ENCODE data around the gene HOXB3.

The HOXB3 gene

GRCh38 chr17:48599354-48599753 lies 9.3 kb upstream of the HOXB3 start:
- Histone ChIP-seq H3K27ac (ENCODE audit: low read depth, low read length) (peak overlapping the region; percentile 57), H3K4me3 (ENCODE audit: low read depth in 1 of 2, low read length in 2 of 2) (no peak overlapping the region), H3K27me3 (ENCODE audit: control insufficient read depth in 1 of 2, insufficient read depth in 2 of 2, low read length in 2 of 2) (peaks cover 0 to 4% of the 10 kb centered on the region in 2 donors), H3K4me1 (ENCODE audit: insufficient read depth, low read length) (peaks cover 70% of the 10 kb centered on the region), H3K36me3 (ENCODE audit: insufficient read depth, low read length) (peaks cover 5% of the 10 kb centered on the region), H3K9me3 (ENCODE audit: low read length) (no peaks in the 10 kb centered on the region), H3K9ac (ENCODE audit: low read length) (no peak overlapping the region)

DNA sequence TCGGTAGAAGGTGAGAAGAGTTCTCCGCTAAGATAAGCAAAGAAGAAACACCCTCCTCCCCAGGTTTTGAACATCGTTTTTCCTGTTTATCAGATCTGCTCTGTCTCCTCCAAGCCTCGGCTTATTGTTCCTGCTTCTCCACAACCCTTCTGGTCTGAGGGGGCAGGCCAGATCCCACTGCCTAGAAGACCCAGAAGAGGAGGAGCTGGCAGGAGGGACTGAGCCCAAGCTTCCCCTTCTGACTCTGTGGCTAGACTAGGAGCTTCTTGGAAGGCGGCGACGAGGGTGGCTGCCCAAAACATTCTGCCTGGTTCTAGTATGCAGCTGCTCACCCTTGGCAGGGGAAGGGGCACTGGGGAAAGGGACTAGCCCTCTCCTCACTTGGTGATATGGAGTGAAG lies 8.7 kb upstream of the HOXB3 start:
- Histone ChIP-seq H3K36me3 (ENCODE audit: insufficient read depth, low read length) (peaks cover under 1% of the 10 kb centered on the region), H3K27me3 (ENCODE audit: control insufficient read depth in 1 of 2, insufficient read depth in 2 of 2, low read length in 2 of 2) (peaks cover 0 to 4% of the 10 kb centered on the region in 2 donors), H3K4me3 (ENCODE audit: low read depth in 1 of 2, low read length in 2 of 2) (peak overlapping the region in 1 of 2 donors; percentile 64), H3K27ac (ENCODE audit: low read depth, low read length) (no peak overlapping the region), H3K9ac (ENCODE audit: low read length) (peak overlapping the region; percentile 4), H3K4me1 (ENCODE audit: insufficient read depth, low read length) (peaks cover 74% of the 10 kb centered on the region), H3K9me3 (ENCODE audit: low read length) (no peaks in the 10 kb centered on the region)

DNA sequence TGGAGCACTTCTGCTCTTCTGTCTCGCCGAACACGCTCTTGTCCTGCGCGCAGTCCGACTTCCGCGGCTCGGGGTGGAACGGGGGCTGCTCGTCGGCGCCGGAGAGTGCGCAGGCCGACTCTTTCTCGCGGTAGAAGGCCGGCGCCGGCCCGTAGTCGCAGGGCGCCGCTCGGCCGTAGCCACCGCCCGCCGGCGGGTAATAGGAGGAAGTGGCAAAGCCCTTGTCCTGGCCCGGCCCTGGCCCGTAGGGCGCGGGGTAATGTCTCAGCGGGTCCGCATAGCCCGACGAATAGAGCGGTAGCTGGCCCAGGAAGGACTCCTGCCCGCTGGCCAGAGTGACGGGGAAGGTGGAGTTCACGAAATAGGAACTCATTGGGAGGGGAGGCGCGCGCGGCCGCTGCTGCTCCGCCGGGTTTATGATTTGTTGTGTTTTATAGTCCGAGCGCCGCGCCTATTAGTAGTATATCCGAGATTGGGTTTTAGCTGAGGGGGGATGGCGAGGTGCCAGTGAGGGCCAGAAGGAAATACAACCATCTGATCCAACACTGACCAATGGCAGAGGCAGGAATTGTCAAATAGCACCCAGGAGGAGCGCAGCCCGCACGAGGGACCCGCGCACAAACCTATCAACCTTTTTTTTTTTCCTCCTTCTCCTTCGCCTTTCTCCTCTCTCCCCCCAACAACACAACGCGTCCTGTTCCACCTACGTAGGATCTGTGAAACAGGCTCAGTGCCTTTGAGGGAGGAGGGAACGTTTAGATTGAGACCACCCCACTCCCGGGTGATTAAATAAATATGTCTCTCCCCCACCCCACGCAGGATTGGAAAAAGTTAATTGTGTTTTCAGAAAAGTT lies 8.0 kb upstream of the HOXB3 start:
- peaks cover 0 to 4% of the 10 kb centered on the region in 2 donors for H3K27me3 ChIP-seq (ENCODE audit: control insufficient read depth in 1 of 2, insufficient read depth in 2 of 2, low read length in 2 of 2)
- H3K9ac ChIP-seq (ENCODE audit: low read length), result peak overlapping the region; percentile 4

DNA sequence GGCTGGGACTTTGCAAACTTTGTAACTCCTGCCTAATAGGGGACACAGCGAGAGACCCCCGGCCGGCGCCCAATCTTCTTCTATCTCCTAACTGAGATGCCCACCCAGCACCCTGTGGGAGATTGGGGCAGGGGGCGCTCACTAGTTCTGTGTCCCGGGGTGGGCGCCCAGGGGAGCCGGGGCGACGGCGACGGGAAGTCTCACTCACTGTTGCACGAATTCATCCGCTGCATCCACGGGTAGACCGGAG lies 7.4 kb upstream of the HOXB3 start:
- Histone ChIP-seq H3K9ac (ENCODE audit: low read length) (peak overlapping the region; percentile 4), H3K27ac (ENCODE audit: low read depth, low read length) (peak overlapping the region; percentile 83), H3K9me3 (ENCODE audit: low read length) (no peaks in the 10 kb centered on the region), H3K4me3 (ENCODE audit: low read depth in 1 of 2, low read length in 2 of 2) (peak overlapping the region; percentile 64 to 66), H3K27me3 (ENCODE audit: control insufficient read depth in 1 of 2, insufficient read depth in 2 of 2, low read length in 2 of 2) (peaks cover 0 to 4% of the 10 kb centered on the region in 2 donors), H3K4me1 (ENCODE audit: insufficient read depth, low read length) (peaks cover 67% of the 10 kb centered on the region), H3K36me3 (ENCODE audit: insufficient read depth, low read length) (no peaks in the 10 kb centered on the region)

More for the DNA sequence above, 8.0 kb upstream of the HOXB3 start:
- Histone ChIP-seq H3K36me3 (ENCODE audit: insufficient read depth, low read length) (no peaks in the 10 kb centered on the region), H3K4me1 (ENCODE audit: insufficient read depth, low read length) (peaks cover 71% of the 10 kb centered on the region), H3K4me3 (ENCODE audit: low read depth in 1 of 2, low read length in 2 of 2) (peak overlapping the region; percentile 64 to 66), H3K9me3 (ENCODE audit: low read length) (no peaks in the 10 kb centered on the region), H3K27ac (ENCODE audit: low read depth, low read length) (peak overlapping the region; percentile 83)

GRCh38 chr17:48596735-48597527 lies 6.9 kb upstream of the HOXB3 start:
- Histone ChIP-seq H3K9me3 (ENCODE audit: low read length) (no peaks in the 10 kb centered on the region), H3K4me1 (ENCODE audit: insufficient read depth, low read length) (peaks cover 62% of the 10 kb centered on the region), H3K27ac (ENCODE audit: low read depth, low read length) (peak overlapping the region; percentile 83), H3K9ac (ENCODE audit: low read length) (peak overlapping the region; percentile 4), H3K4me3 (ENCODE audit: low read depth in 1 of 2, low read length in 2 of 2) (peak overlapping the region; percentile 64 to 66), H3K27me3 (ENCODE audit: control insufficient read depth in 1 of 2, insufficient read depth in 2 of 2, low read length in 2 of 2) (peaks cover 0 to 4% of the 10 kb centered on the region in 2 donors), H3K36me3 (ENCODE audit: insufficient read depth, low read length) (no peaks in the 10 kb centered on the region)

- H3K4me3 ChIP-seq (ENCODE audit: low read depth in 1 of 2, low read length in 2 of 2), result peak overlapping the region; percentile 64 to 66
- no peaks in the 10 kb centered on the region for H3K9me3 ChIP-seq (ENCODE audit: low read length)
- H3K4me1 ChIP-seq (ENCODE audit: insufficient read depth, low read length), result peaks cover 59% of the 10 kb centered on the region
- peaks cover 0 to 6% of the 10 kb centered on the region in 2 donors for H3K27me3 ChIP-seq (ENCODE audit: control insufficient read depth in 1 of 2, insufficient read depth in 2 of 2, low read length in 2 of 2)
- peak overlapping the region; percentile 83 for H3K27ac ChIP-seq (ENCODE audit: low read depth, low read length)
- no peaks in the 10 kb centered on the region for H3K36me3 ChIP-seq (ENCODE audit: insufficient read depth, low read length)
- H3K9ac ChIP-seq (ENCODE audit: low read length), result peak overlapping the region; percentile 4
Observed at GRCh38 chr17:48596000-48596734, 6.1 kb upstream of the HOXB3 start.

DNA sequence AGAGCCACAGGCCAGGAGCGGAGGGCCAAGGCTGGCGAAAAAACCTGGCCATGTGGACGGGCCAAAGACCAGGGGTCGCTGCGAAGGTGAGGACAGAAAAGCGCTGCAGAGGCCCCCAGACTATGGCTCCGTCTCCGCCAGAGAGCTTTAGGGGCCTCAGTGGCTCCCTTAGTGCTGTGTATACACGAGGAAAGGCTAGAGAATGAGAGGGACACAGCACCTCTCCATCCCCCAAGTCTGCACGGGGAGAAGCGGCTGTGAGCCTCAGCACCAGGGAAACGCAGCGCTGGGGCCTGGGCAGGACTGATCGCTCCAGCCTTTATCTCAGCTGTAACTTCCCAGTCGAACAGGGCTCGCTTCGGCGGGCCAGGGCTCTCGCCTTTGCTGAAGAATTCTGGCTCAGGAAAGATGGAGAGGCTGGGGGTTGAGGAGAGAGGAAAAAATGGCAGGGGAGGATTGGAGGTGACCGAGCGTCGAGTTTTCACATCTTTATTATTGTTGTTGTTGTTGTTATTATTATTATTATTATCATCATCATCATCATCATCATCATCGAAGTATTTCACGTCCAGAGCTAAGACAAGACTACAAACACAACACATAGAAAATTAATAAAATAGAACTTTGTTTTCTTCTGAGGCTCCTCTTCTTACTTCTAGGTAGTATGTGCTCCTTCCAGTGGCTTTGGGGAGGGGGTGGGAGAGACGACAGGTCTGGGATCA lies 5.4 kb upstream of the HOXB3 start:
- Histone ChIP-seq H3K9ac (ENCODE audit: low read length) (peak overlapping the region; percentile 4), H3K36me3 (ENCODE audit: insufficient read depth, low read length) (no peaks in the 10 kb centered on the region), H3K4me1 (ENCODE audit: insufficient read depth, low read length) (peaks cover 59% of the 10 kb centered on the region), H3K4me3 (ENCODE audit: low read depth in 1 of 2, low read length in 2 of 2) (peak overlapping the region; percentile 64 to 66), H3K9me3 (ENCODE audit: low read length) (no peaks in the 10 kb centered on the region), H3K27me3 (ENCODE audit: control insufficient read depth in 1 of 2, insufficient read depth in 2 of 2, low read length in 2 of 2) (peaks cover 0 to 8% of the 10 kb centered on the region in 2 donors), H3K27ac (ENCODE audit: low read depth, low read length) (peak overlapping the region; percentile 83)

- Histone ChIP-seq H3K36me3 (ENCODE audit: insufficient read depth, low read length) (no peaks in the 10 kb centered on the region), H3K4me3 (ENCODE audit: low read depth in 1 of 2, low read length in 2 of 2) (peak overlapping the region; percentile 22 to 43), H3K9me3 (ENCODE audit: low read length) (no peaks in the 10 kb centered on the region), H3K27me3 (ENCODE audit: control insufficient read depth in 1 of 2, insufficient read depth in 2 of 2, low read length in 2 of 2) (peaks cover 0 to 8% of the 10 kb centered on the region in 2 donors), H3K4me1 (ENCODE audit: insufficient read depth, low read length) (peaks cover 54% of the 10 kb centered on the region), H3K27ac (ENCODE audit: low read depth, low read length) (peak overlapping the region; percentile 74), H3K9ac (ENCODE audit: low read length) (peak overlapping the region; percentile 53)
Observed at GRCh38 chr17:48594538-48595277, 4.7 kb upstream of the HOXB3 start.

- Histone ChIP-seq H3K4me1 (ENCODE audit: insufficient read depth, low read length) (peaks cover 48% of the 10 kb centered on the region), H3K9ac (ENCODE audit: low read length) (peak overlapping the region; percentile 53), H3K9me3 (ENCODE audit: low read length) (no peaks in the 10 kb centered on the region), H3K36me3 (ENCODE audit: insufficient read depth, low read length) (no peaks in the 10 kb centered on the region), H3K27ac (ENCODE audit: low read depth, low read length) (peak overlapping the region; percentile 74), H3K4me3 (ENCODE audit: low read depth in 1 of 2, low read length in 2 of 2) (peak overlapping the region; percentile 22 to 67), H3K27me3 (ENCODE audit: control insufficient read depth in 1 of 2, insufficient read depth in 2 of 2, low read length in 2 of 2) (peaks cover 0 to 6% of the 10 kb centered on the region in 2 donors)
Observed at GRCh38 chr17:48593840-48594537, 3.9 kb upstream of the HOXB3 start.

Measured in muscle layer of colon (tissue), 2 donors.